GM19193 (cell line): ENCODE results near the gene ZNF695.

Experiments used
- POLR2A ChIP-seq: IDR thresholded peaks from 4 replicates; pipeline ENCODE4 v1.6.1; 2011; ENCODE audit not compliant: insufficient read depth, insufficient read length; ENCODE audit errors: extremely low read depth

ZNF695 gene

GRCh38 chr1:246971090-246971721, 36.7 kb downstream of the ZNF695 start:
- no peak for TF ChIP-seq POLR2A

- no peak for TF ChIP-seq POLR2A
These were observed 38.2 kb downstream of the ZNF695 start for GRCh38 chr1:246969621-246970020.

GRCh38 chr1:246966502-246966901, 41.4 kb downstream of the ZNF695 start:
- no peak for TF ChIP-seq POLR2A

GRCh38 chr1:246959944-246960693, 47.7 kb downstream of the ZNF695 start:
- TF ChIP-seq POLR2A: no peak

- no peak for TF ChIP-seq POLR2A
These were observed 53.7 kb downstream of the ZNF695 start for GRCh38 chr1:246954126-246954525.

GRCh38 chr1:246951413-246951812, 56.4 kb downstream of the ZNF695 start:
- TF ChIP-seq POLR2A: no peak

GRCh38 chr1:246949956-246950355, 57.9 kb downstream of the ZNF695 start:
- TF ChIP-seq POLR2A: no peak

- TF ChIP-seq POLR2A: no peak
These were observed 60.6 kb downstream of the ZNF695 start for GRCh38 chr1:246947255-246947654.

GRCh38 chr1:246946366-246946765, 61.5 kb downstream of the ZNF695 start:
- no peak for TF ChIP-seq POLR2A
